Measurements from ENCODE around the gene NR0B1.

NR0B1 gene

GRCh38 chrX:30309139-30309571 is at the start of gene NR0B1:
Gene NR0B1 (minus strand): TSS chrX:30309390. CDS start chrX:30309363, 27 bp downstream.
- in situ Hi-C loops (cut with HindIII; ENCODE audit: low sequenced_read_pairs), result no loop called here

- in situ Hi-C loops (cut with HindIII; ENCODE audit: low sequenced_read_pairs), result no loop called here
Observed at GRCh38 chrX:30349946-30350345, 40.8 kb upstream of the NR0B1 start.

- in situ Hi-C loops (cut with HindIII; ENCODE audit: low sequenced_read_pairs), result no loop called here
Observed at GRCh38 chrX:30343206-30343605, 34.0 kb upstream of the NR0B1 start.

GRCh38 chrX:30340753-30341152 is 31.6 kb upstream of the NR0B1 start:
- in situ Hi-C loops (cut with HindIII; ENCODE audit: low sequenced_read_pairs), result no loop called here

GRCh38 chrX:30327762-30328161 is 18.6 kb upstream of the NR0B1 start:
- in situ Hi-C loops (cut with HindIII; ENCODE audit: low sequenced_read_pairs), result no loop called here

- in situ Hi-C loops (cut with HindIII; ENCODE audit: low sequenced_read_pairs), result no loop called here
Observed at GRCh38 chrX:30317308-30317707, 8.1 kb upstream of the NR0B1 start.

GRCh38 chrX:30313322-30313721 is 4.1 kb upstream of the NR0B1 start:
- in situ Hi-C loops (cut with HindIII; ENCODE audit: low sequenced_read_pairs), result no loop called here

GRCh38 chrX:30312858-30313257 is 3.7 kb upstream of the NR0B1 start:
- in situ Hi-C loops (cut with HindIII; ENCODE audit: low sequenced_read_pairs), result no loop called here

- in situ Hi-C loops (cut with HindIII; ENCODE audit: low sequenced_read_pairs), result no loop called here
Observed at GRCh38 chrX:30310429-30311206, 1.4 kb upstream of the NR0B1 start.

- in situ Hi-C loops (cut with HindIII; ENCODE audit: low sequenced_read_pairs), result no loop called here
Observed at GRCh38 chrX:30308263-30309138, 689 bp downstream of the NR0B1 start.

GRCh38 chrX:30307466-30307865 is 1.7 kb downstream of the NR0B1 start:
- in situ Hi-C loops (cut with HindIII; ENCODE audit: low sequenced_read_pairs), result no loop called here

- in situ Hi-C loops (cut with HindIII; ENCODE audit: low sequenced_read_pairs), result no loop called here
Observed at GRCh38 chrX:30304866-30305265, 4.3 kb downstream of the NR0B1 start.

- in situ Hi-C loops (cut with HindIII; ENCODE audit: low sequenced_read_pairs), result no loop called here
Observed at GRCh38 chrX:30302956-30303355, 6.2 kb downstream of the NR0B1 start.

GRCh38 chrX:30301963-30302362 is 7.2 kb downstream of the NR0B1 start:
- in situ Hi-C loops (cut with HindIII; ENCODE audit: low sequenced_read_pairs), result no loop called here

GRCh38 chrX:30301208-30301607 is 8.0 kb downstream of the NR0B1 start:
- in situ Hi-C loops (cut with HindIII; ENCODE audit: low sequenced_read_pairs), result no loop called here

- in situ Hi-C loops (cut with HindIII; ENCODE audit: low sequenced_read_pairs), result no loop called here
Observed at GRCh38 chrX:30296408-30297254, 12.6 kb downstream of the NR0B1 start.

GRCh38 chrX:30283456-30284200 is 25.6 kb downstream of the NR0B1 start:
- in situ Hi-C loops (cut with HindIII; ENCODE audit: low sequenced_read_pairs), result no loop called here

- in situ Hi-C loops (cut with HindIII; ENCODE audit: low sequenced_read_pairs), result no loop called here
Observed at GRCh38 chrX:30282527-30282926, 26.7 kb downstream of the NR0B1 start.

GRCh38 chrX:30280428-30280827 is 28.8 kb downstream of the NR0B1 start:
- in situ Hi-C loops (cut with HindIII; ENCODE audit: low sequenced_read_pairs), result no loop called here

GRCh38 chrX:30278365-30278764 is 30.8 kb downstream of the NR0B1 start:
- in situ Hi-C loops (cut with HindIII; ENCODE audit: low sequenced_read_pairs), result no loop called here

Data from DLD1 (cell line).